ENCODE data around the gene MOXD1. TPM values are rescaled to one million over a fixed set of nuclear protein-coding genes. Genes with fewer than 3 reads are reported as not detected.

Gene MOXD1
- total RNA-seq, result 75.3 and 95.6 TPM in 2 replicates

GRCh38 chr6:132400883-132401617 is at the start of gene MOXD1:
TSS of gene MOXD1 (minus strand) at chr6:132401475. CDS start at chr6:132401426, 49 bp downstream.

Other genes with a start within 250 kb of the MOXD1 start
- gene STX7, start 111.6 kb upstream of the MOXD1 start, total RNA-seq, result 47.5 and 59.5 TPM in 2 replicates
- not detected in 2 replicates for gene TAAR9, start 136.8 kb upstream of the MOXD1 start, total RNA-seq
- not detected in 2 replicates for gene TAAR8, start 151.2 kb upstream of the MOXD1 start, total RNA-seq
- not detected in 2 replicates for gene TAAR6, start 168.8 kb upstream of the MOXD1 start, total RNA-seq
- not detected in 2 replicates for gene TAAR5, start 188.3 kb upstream of the MOXD1 start, total RNA-seq
- gene TAAR2, start 222.8 kb upstream of the MOXD1 start, total RNA-seq, result not detected in 2 replicates